UCSD-AML1 (cell line): ENCODE results near the gene CLDN18.
A peak's percentile ranks its signal among the peaks of the same experiment; 100 is the strongest.

Experiments used
- DNase-seq: peaks from one replicate; lab custom pipeline; 2025; ENCODE audit not compliant: unreplicated experiment; lab: John Stamatoyannopoulos, UW

Gene CLDN18

GRCh38 chr3:138009476-138010272 is at the start of gene CLDN18:
Gene CLDN18, plus strand, starts transcription at chr3:138010165. Its CDS starts 61 bp downstream, at chr3:138010226.
- DNase-seq, result no peak

GRCh38 chr3:137962251-137962650 is 47.7 kb upstream of the CLDN18 start:
- DNase-seq, result no peak

GRCh38 chr3:137963463-137963862 is 46.5 kb upstream of the CLDN18 start:
- DNase-seq, result no peak

GRCh38 chr3:137970914-137971831 is 38.8 kb upstream of the CLDN18 start:
- DNase-seq, result peak; percentile 62

- DNase-seq, result no peak
Measured at GRCh38 chr3:137972396-137972795, 37.6 kb upstream of the CLDN18 start.

- no peak for DNase-seq
Measured at GRCh38 chr3:137978328-137978727, 31.6 kb upstream of the CLDN18 start.

GRCh38 chr3:137987723-137988122 is 22.2 kb upstream of the CLDN18 start:
- DNase-seq, result no peak

GRCh38 chr3:137988152-137988551 is 21.8 kb upstream of the CLDN18 start:
- DNase-seq, result no peak

- DNase-seq, result no peak
Measured at GRCh38 chr3:137988982-137989381, 21.0 kb upstream of the CLDN18 start.

GRCh38 chr3:137990427-137990826 is 19.5 kb upstream of the CLDN18 start:
- no peak for DNase-seq

GRCh38 chr3:137992592-137992991 is 17.4 kb upstream of the CLDN18 start:
- DNase-seq, result no peak

- DNase-seq, result no peak
Measured at GRCh38 chr3:137998121-137999042, 11.6 kb upstream of the CLDN18 start.

GRCh38 chr3:138003069-138003468 is 6.9 kb upstream of the CLDN18 start:
- no peak for DNase-seq

GRCh38 chr3:138005627-138006026 is 4.3 kb upstream of the CLDN18 start:
- DNase-seq, result no peak

GRCh38 chr3:138007898-138008297 is 2.1 kb upstream of the CLDN18 start:
- no peak for DNase-seq

GRCh38 chr3:138010273-138010590 is 267 bp downstream of the CLDN18 start:
- DNase-seq, result no peak

- DNase-seq, result no peak
Measured at GRCh38 chr3:138011722-138012121, 1.8 kb downstream of the CLDN18 start.

GRCh38 chr3:138012526-138012925 is 2.6 kb downstream of the CLDN18 start:
- DNase-seq, result no peak

GRCh38 chr3:138016065-138016464 is 6.1 kb downstream of the CLDN18 start:
- no peak for DNase-seq

GRCh38 chr3:138019281-138020069 is 9.5 kb downstream of the CLDN18 start:
- DNase-seq, result no peak
